Heart left ventricle (tissue), 16 donors: ENCODE data around the gene STK33. TPM values are rescaled to one million over a fixed set of nuclear protein-coding genes. Genes with fewer than 3 reads are reported as not detected.

Source experiments
- ATAC-seq, 4 donors: fragments of 200-7000 bp; cut with Tn5 transposase; one replicate each; pipeline ENCODE4 v1.9.1; 2020 to 2022; ENCODE audit warnings: moderate library complexity in 4 of 4, mild to moderate bottlenecking in 3 of 4, moderate number of reproducible peaks in 1 of 4
- DNase-seq, 5 donors: peaks; one replicate each; pipeline ENCODE4 v3.0.0-alpha.2; 2020
- H3K27ac ChIP-seq, 12 donors: fragments of 200-600 bp; sonication (generic) in 4 of 12; one replicate each; pipeline versions ENCODE4 v1.5.0 to v1.8.0; 2016 to 2022; ENCODE audit warnings: mild to moderate bottlenecking in 2 of 12
- H3K27me3 ChIP-seq, 9 donors: fragments of 200-600 bp; sonication (generic) in 2 of 9; one replicate each; pipeline versions ENCODE4 v1.5.1 to v1.8.0; 2016 to 2022; ENCODE audit warnings: mild to moderate bottlenecking in 3 of 9
- H3K36me3 ChIP-seq, 9 donors: fragments of 200-600 bp; sonication (generic) in 2 of 9; one replicate each; pipeline versions ENCODE4 v1.5.0 to v1.8.0; 2018 to 2022; ENCODE audit warnings: mild to moderate bottlenecking in 2 of 9
- H3K4me1 ChIP-seq, 12 donors: fragments of 200-600 bp; sonication (generic) in 4 of 12; one replicate each; pipeline versions ENCODE4 v1.5.0 to v1.8.0; 2016 to 2022; ENCODE audit warnings: mild to moderate bottlenecking in 3 of 12
- H3K4me3 ChIP-seq, 12 donors: fragments of 200-600 bp; sonication (generic) in 4 of 12; one replicate each; pipeline versions ENCODE4 v1.5.0 to v1.8.0; 2017 to 2022; ENCODE audit warnings: mild to moderate bottlenecking in 9 of 12, moderate library complexity in 4 of 12
- H3K9me3 ChIP-seq, 12 donors: fragments of 200-600 bp; sonication (generic) in 4 of 12; one replicate each; pipeline versions ENCODE4 v1.5.0 to v1.8.0; 2016 to 2022; ENCODE audit warnings: mild to moderate bottlenecking in 1 of 12
- POLR2A ChIP-seq, 2 donors: fragments of 450-650 bp; IDR thresholded peaks; one replicate each; pipeline ENCODE4 v1.6.1; 2017; ENCODE audit warnings: antibody characterized with exemption in 2 of 2, mild to moderate bottlenecking in 2 of 2, moderate library complexity in 2 of 2
- WGBS, 4 donors: extraction: QIAGEN DNeasy Blood & Tissue Kit in 2 of 4; methylation state at CpG; one replicate each; pipeline versions ENCODE4 v1.1.5 to v1.1.7; 2013 to 2018; 5-methylcytosine and 5-hydroxymethylcytosine counted together
- intact Hi-C, 10 donors: fragments of 100-400 bp; cut with DNase I; formaldehyde crosslinking; loops; one replicate each; pipeline versions ENCODE4 v1.11.1 to v1.14.2; 2022
- polyA plus RNA-seq, 2 donors: library from polyadenylated mRNA; stranded (reverse); fragments of 200-250 nt; gene quantifications; one replicate each; pipeline ENCODE4 v1.2.3, GENCODE V29; 2013
- total RNA-seq, 9 donors: library from RNA; depleted of rRNA in 2 of 9; stranded (reverse); fragments of >200 nt in 2 of 9; fragmentation: NEBNext Ultra II Directional in 3 of 9; extraction: Animal tissue kit (Norgen Biotek cat#: 25700) in 3 of 9; gene quantifications; one replicate each; pipeline versions ENCODE4 v1.1.0 to v1.2.4, GENCODE V29; 2016 to 2023
- TF ChIP-seq, protein P1 (sequence below), 12 donors: fragments of 200-600 bp; sonication (generic) in 4 of 12; IDR thresholded peaks; one replicate each; pipeline versions ENCODE4 v1.5.0 to v1.8.0; 2018 to 2022; ENCODE audit warnings: antibody characterized with exemption in 12 of 12, mild to moderate bottlenecking in 5 of 12
- donor health status: ischemic (EF 13 %, LVEDD 7.1; RV severe dilation, severe dysfunction).
- donor health status: healthy with polysubstance abuse.
- donor health status: DM: no; HTN: yes; CAD: no.
- donor health status: DM: no; HTN: no; CAD: no.
- donor health status: ischemic (EF 25% LVEDD 6.9; RV normal size, moderate dysfunction).
- donor health status: ischemic (EF 25% LVEDD 5.7; RV mildly dilated, moderate dysfunction).
- donor health status: healthy.
- donor health status: DM: yes; HTN: yes; CAD: no.
- donor health status: ischemic (EF 35%, LVEDD 5.7; RV mildly dilated, moderate dysfunction).
- donor health status: nonischemic (EF 11% LVEDD 7.7; RV severe dilation, severe dysfunction).
- donor health status: DM: yes; HTN: yes; CAD: no.
- donor health status: PGD.
- donor health status: ischemic (EF 29% LVEDD 5.4; RV normal size, mild dysfunction).
- donor health status: nonischemic (EF 23%, LVEDD 6.1; RV moderate dilation, normal function).

STK33 gene
- total and polyA plus RNA-seq, 11 donors = 9.9 to 41.5 (median 25.3) TPM

DNA sequence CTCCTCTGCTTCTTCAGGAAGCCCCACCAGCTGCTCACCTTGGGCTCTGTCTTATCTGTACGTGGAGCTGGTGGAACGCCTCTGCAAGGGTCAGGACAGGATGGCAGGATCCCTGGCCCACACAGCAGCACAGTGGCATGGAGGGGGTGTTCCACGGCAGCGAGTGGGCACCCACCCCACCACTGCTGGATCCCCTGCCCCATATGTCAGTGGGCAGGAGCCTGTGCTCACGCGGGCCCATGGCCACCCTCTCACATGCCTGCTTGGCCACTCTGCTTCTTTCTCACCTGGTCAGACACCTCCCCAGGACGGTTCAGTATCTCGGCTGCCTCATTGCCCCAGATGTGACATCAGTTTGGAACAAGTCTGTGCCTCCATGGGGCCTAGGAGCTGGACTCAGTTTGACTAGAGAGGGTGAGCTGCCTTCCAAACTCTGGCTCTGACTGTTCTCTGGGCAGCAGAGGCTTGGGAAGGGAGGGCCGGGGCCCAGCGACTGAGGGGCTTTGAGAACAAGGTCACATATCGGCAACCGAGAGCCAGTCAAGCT, 232.3 kb downstream of the STK33 start:
- no peaks in the 10 kb centered on the region for H3K9me3 ChIP-seq
- H3K27ac ChIP-seq = no peak overlapping the region
- intact Hi-C loops = no loop called here
- ATAC-seq = no peak
- TF ChIP-seq, protein P1, sequence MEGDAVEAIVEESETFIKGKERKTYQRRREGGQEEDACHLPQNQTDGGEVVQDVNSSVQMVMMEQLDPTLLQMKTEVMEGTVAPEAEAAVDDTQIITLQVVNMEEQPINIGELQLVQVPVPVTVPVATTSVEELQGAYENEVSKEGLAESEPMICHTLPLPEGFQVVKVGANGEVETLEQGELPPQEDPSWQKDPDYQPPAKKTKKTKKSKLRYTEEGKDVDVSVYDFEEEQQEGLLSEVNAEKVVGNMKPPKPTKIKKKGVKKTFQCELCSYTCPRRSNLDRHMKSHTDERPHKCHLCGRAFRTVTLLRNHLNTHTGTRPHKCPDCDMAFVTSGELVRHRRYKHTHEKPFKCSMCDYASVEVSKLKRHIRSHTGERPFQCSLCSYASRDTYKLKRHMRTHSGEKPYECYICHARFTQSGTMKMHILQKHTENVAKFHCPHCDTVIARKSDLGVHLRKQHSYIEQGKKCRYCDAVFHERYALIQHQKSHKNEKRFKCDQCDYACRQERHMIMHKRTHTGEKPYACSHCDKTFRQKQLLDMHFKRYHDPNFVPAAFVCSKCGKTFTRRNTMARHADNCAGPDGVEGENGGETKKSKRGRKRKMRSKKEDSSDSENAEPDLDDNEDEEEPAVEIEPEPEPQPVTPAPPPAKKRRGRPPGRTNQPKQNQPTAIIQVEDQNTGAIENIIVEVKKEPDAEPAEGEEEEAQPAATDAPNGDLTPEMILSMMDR (IDR thresholded peaks at IDR 0.05) = no peak
- no peak for TF ChIP-seq POLR2A (IDR thresholded peaks at IDR 0.05)
- H3K36me3 ChIP-seq = no peaks in the 10 kb centered on the region
- 86 to 93% (median 92%) methylated on average over 12 of the region's 12 CpGs for WGBS, 4 donors
- no peak for DNase-seq
- peaks cover 0 to 6% (median 0%) of the 10 kb centered on the region in 12 donors for H3K4me1 ChIP-seq
- H3K27me3 ChIP-seq = no peaks in the 10 kb centered on the region
- no peak overlapping the region for H3K4me3 ChIP-seq

DNA sequence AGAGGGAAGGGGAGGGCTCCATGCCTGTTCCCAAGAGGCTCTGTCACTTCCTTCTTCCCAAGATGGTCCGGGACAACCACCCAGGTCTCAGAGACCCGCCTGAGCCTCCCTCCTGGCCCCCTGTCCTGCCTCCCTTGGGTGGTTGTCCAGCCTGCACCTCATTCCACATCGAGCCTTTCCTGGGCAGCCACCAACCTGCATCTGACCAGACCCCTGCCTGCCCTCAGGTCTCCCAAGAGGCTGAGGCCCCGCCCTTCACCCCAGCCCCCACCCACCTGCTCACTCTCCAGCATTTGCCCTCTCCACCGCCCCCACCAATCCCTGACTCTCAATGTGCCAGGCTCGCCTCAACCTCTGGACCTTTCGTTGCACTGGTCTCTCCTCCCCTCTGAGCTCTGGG, 232.8 kb downstream of the STK33 start:
- TF ChIP-seq, protein P1 (IDR thresholded peaks at IDR 0.05) = no peak
- TF ChIP-seq POLR2A (IDR thresholded peaks at IDR 0.05) = no peak

DNA sequence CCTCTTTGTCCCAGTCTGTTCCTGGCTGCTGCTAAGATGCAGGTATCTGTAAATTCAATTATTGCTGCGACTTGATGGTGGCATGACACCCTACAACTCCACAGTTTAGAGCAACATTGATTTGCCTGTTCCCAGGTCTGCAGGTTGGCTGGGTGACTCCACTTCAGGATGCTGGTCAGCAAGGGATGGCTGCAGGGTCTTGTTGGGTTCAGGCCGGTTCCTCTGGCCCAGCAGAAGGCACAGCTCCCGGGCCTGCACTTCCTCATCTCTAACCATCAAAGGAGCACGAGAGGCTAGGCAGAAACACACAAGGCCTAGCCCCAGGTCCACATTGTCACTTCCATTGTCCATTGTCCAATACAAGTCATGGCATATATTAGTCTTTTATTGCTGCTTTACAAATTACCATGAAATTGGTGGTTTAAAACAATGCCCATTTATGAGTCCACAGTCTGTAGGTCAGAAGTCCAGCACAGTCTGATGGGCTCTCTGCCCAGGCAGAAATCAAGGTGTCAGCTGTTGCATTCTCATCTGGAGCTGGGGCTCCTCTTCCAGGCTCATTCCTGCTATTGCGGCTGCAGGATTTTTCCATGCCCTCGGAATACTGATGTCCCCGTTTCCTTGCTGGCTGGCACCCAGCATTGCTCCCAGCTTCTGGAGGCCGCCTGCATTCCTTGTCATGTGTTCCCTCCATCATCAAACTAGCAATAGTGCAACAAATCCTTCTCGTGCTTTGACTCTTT, 233.8 kb downstream of the STK33 start:
- ATAC-seq = no peak
- 77 to 85% (median 81%) methylated on average over 9 of the region's 9 CpGs for WGBS, 4 donors
- Histone ChIP-seq H3K4me3 (no peak overlapping the region), H3K4me1 (peaks cover 0 to 6% (median 0%) of the 10 kb centered on the region in 12 donors), H3K27me3 (no peaks in the 10 kb centered on the region), H3K9me3 (no peaks in the 10 kb centered on the region), H3K36me3 (no peaks in the 10 kb centered on the region), H3K27ac (no peak overlapping the region)
- intact Hi-C loops = no loop called here
- DNase-seq = no peak
- no peak for TF ChIP-seq POLR2A (IDR thresholded peaks at IDR 0.05)
- TF ChIP-seq, protein P1 (IDR thresholded peaks at IDR 0.05) = no peak

More for the DNA sequence above, 232.8 kb downstream of the STK33 start:
- intact Hi-C loops = no loop called here
- DNase-seq (no peak), ATAC-seq (no peak)
- H3K4me1 ChIP-seq = peaks cover 0 to 6% (median 0%) of the 10 kb centered on the region in 12 donors
- H3K27ac ChIP-seq = no peak overlapping the region
- H3K27me3 ChIP-seq = no peaks in the 10 kb centered on the region
- H3K36me3 ChIP-seq = no peaks in the 10 kb centered on the region
- no peak overlapping the region for H3K4me3 ChIP-seq
- no peaks in the 10 kb centered on the region for H3K9me3 ChIP-seq
- WGBS, 4 donors = 78 to 96% (median 87%) methylated on average over 6 to 7 of the region's 7 CpGs

- peaks cover 0 to 4% (median 0%) of the 10 kb centered on the region in 9 donors for H3K27me3 ChIP-seq
- H3K36me3 ChIP-seq = no peaks in the 10 kb centered on the region
- peaks cover 0 to 6% (median 0%) of the 10 kb centered on the region in 12 donors for H3K4me1 ChIP-seq
- intact Hi-C loops = loop anchor here in 1 of 10 donors (10.0 kb wide), 1 partner anchor 195 kb away; no protein-coding TSS in a partner anchor
- no peak for ATAC-seq
- H3K9me3 ChIP-seq = no peaks in the 10 kb centered on the region
- no peak overlapping the region for H3K4me3 ChIP-seq
- H3K27ac ChIP-seq = no peak overlapping the region
- DNase-seq = no peak
- TF ChIP-seq, protein P1 (IDR thresholded peaks at IDR 0.05) = no peak
- 85 to 96% (median 90%) methylated on average over 4 to 6 of the region's 6 CpGs for WGBS, 4 donors
These were observed 234.5 kb downstream of the STK33 start for GRCh38 chr11:8359521-8359920.
